Esophagus squamous epithelium (tissue), 4 donors: ENCODE results near the gene IDE.

Experiments used
- POLR2A ChIP-seq, 4 donors: fragments of 450-650 bp; IDR thresholded peaks; one replicate each; pipeline ENCODE4 v1.6.1; 2017; ENCODE audit warnings: antibody characterized with exemption in 4 of 4, mild to moderate bottlenecking in 4 of 4, moderate library complexity in 3 of 4
- TF ChIP-seq, protein P1 (sequence below), 6 experiments: fragments of 450-650 bp in 4 of 6; fragments of 200-600 bp in 2 of 6; sonication (generic) in 2 of 6; IDR thresholded peaks; one replicate each; pipeline ENCODE4 v1.5.1; 2016 to 2019; ENCODE audit warnings: antibody characterized with exemption in 6 of 6, mild to moderate bottlenecking in 4 of 6, moderate library complexity in 4 of 6

DNA sequence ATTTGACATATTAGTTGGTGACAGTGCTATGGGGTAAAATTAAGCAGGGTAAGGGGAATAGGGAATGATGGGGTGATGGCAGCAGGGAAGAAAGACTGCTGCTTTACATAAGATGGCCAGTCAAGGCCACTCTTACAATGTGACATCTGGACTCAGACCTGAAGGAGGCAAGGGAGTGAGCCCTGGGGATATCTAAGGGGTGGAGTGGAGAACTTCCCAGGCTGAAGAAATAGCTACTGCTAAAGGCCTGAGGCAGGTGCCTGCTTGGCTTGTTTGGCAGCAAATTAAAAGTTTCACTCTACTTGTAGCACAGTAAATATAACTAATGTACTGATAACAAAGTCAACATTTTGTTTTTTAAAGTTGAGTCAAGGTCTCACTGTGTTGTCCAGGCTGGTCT lies 93.5 kb downstream of the IDE start:
- TF ChIP-seq, protein P1, sequence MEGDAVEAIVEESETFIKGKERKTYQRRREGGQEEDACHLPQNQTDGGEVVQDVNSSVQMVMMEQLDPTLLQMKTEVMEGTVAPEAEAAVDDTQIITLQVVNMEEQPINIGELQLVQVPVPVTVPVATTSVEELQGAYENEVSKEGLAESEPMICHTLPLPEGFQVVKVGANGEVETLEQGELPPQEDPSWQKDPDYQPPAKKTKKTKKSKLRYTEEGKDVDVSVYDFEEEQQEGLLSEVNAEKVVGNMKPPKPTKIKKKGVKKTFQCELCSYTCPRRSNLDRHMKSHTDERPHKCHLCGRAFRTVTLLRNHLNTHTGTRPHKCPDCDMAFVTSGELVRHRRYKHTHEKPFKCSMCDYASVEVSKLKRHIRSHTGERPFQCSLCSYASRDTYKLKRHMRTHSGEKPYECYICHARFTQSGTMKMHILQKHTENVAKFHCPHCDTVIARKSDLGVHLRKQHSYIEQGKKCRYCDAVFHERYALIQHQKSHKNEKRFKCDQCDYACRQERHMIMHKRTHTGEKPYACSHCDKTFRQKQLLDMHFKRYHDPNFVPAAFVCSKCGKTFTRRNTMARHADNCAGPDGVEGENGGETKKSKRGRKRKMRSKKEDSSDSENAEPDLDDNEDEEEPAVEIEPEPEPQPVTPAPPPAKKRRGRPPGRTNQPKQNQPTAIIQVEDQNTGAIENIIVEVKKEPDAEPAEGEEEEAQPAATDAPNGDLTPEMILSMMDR (IDR thresholded peaks at IDR 0.05) = no peak
- no peak for TF ChIP-seq POLR2A (IDR thresholded peaks at IDR 0.05)
